ENCODE data around the gene CSK. TPM values are rescaled to one million over a fixed set of nuclear protein-coding genes. Genes with fewer than 3 reads are reported as not detected.
"Not testable (repeated sequence)": the region's sequence is repeated elsewhere in the genome, so short reads cannot be mapped to it uniquely, and the experiment has no call there.

Gene CSK
- total RNA-seq, 1 donor, result 28.1 TPM

- TF ChIP-seq, protein P1, sequence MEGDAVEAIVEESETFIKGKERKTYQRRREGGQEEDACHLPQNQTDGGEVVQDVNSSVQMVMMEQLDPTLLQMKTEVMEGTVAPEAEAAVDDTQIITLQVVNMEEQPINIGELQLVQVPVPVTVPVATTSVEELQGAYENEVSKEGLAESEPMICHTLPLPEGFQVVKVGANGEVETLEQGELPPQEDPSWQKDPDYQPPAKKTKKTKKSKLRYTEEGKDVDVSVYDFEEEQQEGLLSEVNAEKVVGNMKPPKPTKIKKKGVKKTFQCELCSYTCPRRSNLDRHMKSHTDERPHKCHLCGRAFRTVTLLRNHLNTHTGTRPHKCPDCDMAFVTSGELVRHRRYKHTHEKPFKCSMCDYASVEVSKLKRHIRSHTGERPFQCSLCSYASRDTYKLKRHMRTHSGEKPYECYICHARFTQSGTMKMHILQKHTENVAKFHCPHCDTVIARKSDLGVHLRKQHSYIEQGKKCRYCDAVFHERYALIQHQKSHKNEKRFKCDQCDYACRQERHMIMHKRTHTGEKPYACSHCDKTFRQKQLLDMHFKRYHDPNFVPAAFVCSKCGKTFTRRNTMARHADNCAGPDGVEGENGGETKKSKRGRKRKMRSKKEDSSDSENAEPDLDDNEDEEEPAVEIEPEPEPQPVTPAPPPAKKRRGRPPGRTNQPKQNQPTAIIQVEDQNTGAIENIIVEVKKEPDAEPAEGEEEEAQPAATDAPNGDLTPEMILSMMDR (IDR thresholded peaks at IDR 0.05; ENCODE audit: insufficient read depth, low read length), result no peak
- DNase-seq (ENCODE audit: low read depth), result no peak
- H3K4me3 ChIP-seq (ENCODE audit: low read depth, low read length), result peak overlapping the region; percentile 92
Measured at GRCh38 chr15:74782259-74783071, 585 bp downstream of the CSK start.

DNA sequence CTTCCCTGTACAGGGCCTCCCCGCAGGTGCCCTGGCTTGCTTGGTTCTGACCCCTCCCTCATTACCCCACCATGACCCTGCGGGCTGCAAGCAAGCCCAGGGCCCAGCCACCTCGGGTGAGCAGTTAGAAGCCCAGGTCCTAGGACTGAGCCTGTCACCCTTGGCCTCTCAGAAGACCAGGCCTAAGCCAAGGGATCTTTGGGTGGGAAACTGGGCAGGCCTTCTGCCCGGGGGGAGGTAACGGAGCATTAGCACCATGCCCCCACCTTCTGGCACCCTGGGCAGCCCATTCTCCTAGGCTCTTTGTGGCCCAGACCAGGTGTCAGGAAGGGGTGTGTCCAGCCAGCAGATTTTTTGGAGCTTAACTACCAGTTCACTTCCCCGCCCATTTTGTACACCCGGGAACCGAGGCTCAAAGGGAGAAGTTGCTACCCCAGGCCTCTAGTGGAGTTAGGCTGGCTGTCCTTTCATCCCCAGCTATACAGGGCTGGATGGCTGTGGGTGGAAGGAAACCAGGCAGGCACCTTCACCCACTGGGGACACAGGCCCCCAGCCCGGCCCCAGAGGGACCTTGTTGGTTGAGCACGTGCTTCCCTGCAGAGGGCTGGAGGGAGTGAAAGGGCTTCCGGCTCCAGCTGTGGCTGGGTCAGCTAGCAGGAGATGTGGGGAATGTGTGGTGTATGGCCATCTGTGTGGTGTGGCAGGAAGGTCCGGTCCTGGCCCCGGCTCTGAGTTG, 1.4 kb downstream of the CSK start:
- DNase-seq (ENCODE audit: low read depth), result no peak
- H3K4me3 ChIP-seq (ENCODE audit: low read depth, low read length), result peak overlapping the region; percentile 92
- TF ChIP-seq, protein P1 (IDR thresholded peaks at IDR 0.05; ENCODE audit: insufficient read depth, low read length), result no peak

GRCh38 chr15:74783808-74784175, 1.9 kb downstream of the CSK start:
- TF ChIP-seq, protein P1 (IDR thresholded peaks at IDR 0.05; ENCODE audit: insufficient read depth, low read length), result no peak
- H3K4me3 ChIP-seq (ENCODE audit: low read depth, low read length), result peak overlapping the region; percentile 92
- no peak for DNase-seq (ENCODE audit: low read depth)

DNA sequence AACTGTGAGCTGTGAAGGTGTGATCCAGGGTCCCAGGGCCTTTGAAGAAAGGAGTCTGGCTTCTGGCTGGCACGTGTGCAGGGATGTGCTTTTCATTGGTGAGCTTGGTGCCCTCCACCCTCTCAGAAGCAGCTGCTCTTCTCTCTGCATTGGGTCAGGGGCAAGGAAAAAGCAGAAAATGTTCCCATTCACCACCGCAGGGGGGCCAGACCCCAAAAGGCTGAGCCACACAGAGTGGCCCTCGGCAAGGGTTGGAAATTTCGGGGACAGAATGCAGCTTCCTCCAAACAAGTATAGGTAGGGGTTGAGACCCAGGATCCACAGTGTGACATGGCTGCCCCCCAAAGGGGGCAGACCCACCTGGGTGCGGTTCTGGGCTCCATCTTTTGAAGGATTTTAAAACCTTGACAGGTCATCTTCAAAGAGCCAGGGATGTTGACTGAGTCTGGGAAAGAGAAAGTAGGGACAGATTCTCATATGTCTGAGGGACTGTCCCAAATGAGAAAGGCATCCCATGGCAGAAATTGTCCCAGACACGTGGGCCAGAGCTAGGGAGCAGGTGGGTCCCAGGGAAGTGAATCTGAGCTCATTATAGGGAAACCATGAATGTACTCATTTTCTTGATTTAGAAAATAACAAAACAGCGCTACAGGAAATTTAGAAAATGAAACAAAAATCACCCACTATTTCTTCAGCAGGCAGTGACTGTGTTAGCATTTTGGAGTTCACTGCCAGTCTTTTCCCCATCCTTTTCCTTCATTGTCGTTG, 2.7 kb downstream of the CSK start:
- DNase-seq (ENCODE audit: low read depth), result no peak
- no peak overlapping the region for H3K4me3 ChIP-seq (ENCODE audit: low read depth, low read length)
- TF ChIP-seq, protein P1 (IDR thresholded peaks at IDR 0.05; ENCODE audit: insufficient read depth, low read length), result no peak

- TF ChIP-seq, protein P1 (IDR thresholded peaks at IDR 0.05; ENCODE audit: insufficient read depth, low read length), result no peak
- no peak for DNase-seq (ENCODE audit: low read depth)
- H3K4me3 ChIP-seq (ENCODE audit: low read depth, low read length), result no peak overlapping the region
Measured at GRCh38 chr15:74785194-74786032, 3.5 kb downstream of the CSK start.

DNA sequence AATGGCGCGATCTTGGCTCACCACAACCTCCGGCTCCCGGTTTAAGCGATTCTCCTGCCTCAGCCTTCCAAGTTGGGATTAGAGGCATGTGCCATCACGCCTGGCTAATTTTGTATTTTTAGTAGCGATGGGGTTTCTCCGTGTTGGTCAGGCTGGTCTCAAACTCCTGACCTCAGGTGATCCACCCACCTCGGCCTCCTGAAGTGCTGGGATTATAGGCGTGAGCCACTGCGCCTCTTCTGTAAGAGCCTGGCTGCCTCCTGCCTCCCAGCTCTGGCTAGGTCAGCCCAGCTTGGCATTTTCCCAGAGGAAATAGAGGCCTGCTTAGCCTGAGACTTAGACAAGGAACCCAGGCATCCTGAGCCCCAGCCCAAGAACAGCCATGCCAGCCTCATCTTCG, 4.2 kb downstream of the CSK start:
- not testable (repeated sequence) for H3K4me3 ChIP-seq (ENCODE audit: low read depth, low read length); DNase-seq (ENCODE audit: low read depth)

Data from fibroblast of the aortic adventitia (primary cell).